GM21717 (cell line): ENCODE data around the gene METTL16.
"Not testable (repeated sequence)": the region's sequence is repeated elsewhere in the genome, so short reads cannot be mapped to it uniquely, and the experiment has no call there.

Source experiments
- ATAC-seq: cut with Tn5 transposase; IDR thresholded peaks from one replicate; pipeline ENCODE4 v1.9.1; 2021; ENCODE audit warnings: mild to moderate bottlenecking, moderate library complexity; ENCODE audit not compliant: unreplicated experiment

Gene METTL16

GRCh38 chr17:2452216-2452750, 59.4 kb downstream of the METTL16 start:
- no peak for ATAC-seq

GRCh38 chr17:2450016-2450650, 61.6 kb downstream of the METTL16 start:
- no peak for ATAC-seq

- ATAC-seq: no peak
Measured at GRCh38 chr17:2449486-2449885, 62.2 kb downstream of the METTL16 start.

- ATAC-seq: not testable (repeated sequence)
Measured at GRCh38 chr17:2447479-2447878, 64.2 kb downstream of the METTL16 start.

GRCh38 chr17:2445638-2446037, 66.0 kb downstream of the METTL16 start:
- no peak for ATAC-seq

- no peak for ATAC-seq
Measured at GRCh38 chr17:2444382-2444781, 67.3 kb downstream of the METTL16 start.

- ATAC-seq: no peak
Measured at GRCh38 chr17:2442166-2442565, 69.5 kb downstream of the METTL16 start.

GRCh38 chr17:2440930-2441329, 70.8 kb downstream of the METTL16 start:
- ATAC-seq: no peak

GRCh38 chr17:2439997-2440396, 71.7 kb downstream of the METTL16 start:
- not testable (repeated sequence) for ATAC-seq

- no peak for ATAC-seq
Measured at GRCh38 chr17:2438823-2439222, 72.9 kb downstream of the METTL16 start.

GRCh38 chr17:2436316-2436905, 75.3 kb downstream of the METTL16 start:
- no peak for ATAC-seq

GRCh38 chr17:2435862-2436261, 75.8 kb downstream of the METTL16 start:
- ATAC-seq: no peak

GRCh38 chr17:2435181-2435741, 76.4 kb downstream of the METTL16 start:
- no peak for ATAC-seq

GRCh38 chr17:2433696-2434095, 78.0 kb downstream of the METTL16 start:
- no peak for ATAC-seq

- ATAC-seq: no peak
Measured at GRCh38 chr17:2427910-2428309, 83.8 kb downstream of the METTL16 start.

GRCh38 chr17:2427215-2427614, 84.5 kb downstream of the METTL16 start:
- ATAC-seq: no peak

- ATAC-seq: no peak
Measured at GRCh38 chr17:2423271-2423670, 88.4 kb downstream of the METTL16 start.

GRCh38 chr17:2421315-2422147, 90.2 kb downstream of the METTL16 start:
- no peak for ATAC-seq

- ATAC-seq: no peak
Measured at GRCh38 chr17:2420176-2420575, 91.5 kb downstream of the METTL16 start.

- ATAC-seq: no peak
Measured at GRCh38 chr17:2419486-2419885, 92.2 kb downstream of the METTL16 start.

- no peak for ATAC-seq
Measured at GRCh38 chr17:2418572-2418971, 93.1 kb downstream of the METTL16 start.
